HL-60 (cell line): ENCODE results near the gene HLA-DPB1.

Experiments used
- GABPA ChIP-seq: IDR thresholded peaks from 2 replicates; pipeline ENCODE4 v1.6.1; 2012; ENCODE audit warnings: low read depth
- POLR2AphosphoS5 ChIP-seq: IDR thresholded peaks from 2 replicates; pipeline ENCODE4 v1.6.1; 2012; ENCODE audit warnings: low read depth
- SPI1 ChIP-seq: IDR thresholded peaks from 2 replicates; pipeline ENCODE4 v1.6.1; 2012; ENCODE audit warnings: low read depth, mild to moderate bottlenecking, borderline replicate concordance
- TF ChIP-seq, protein P1 (sequence below): IDR thresholded peaks from 2 replicates; pipeline ENCODE4 v1.6.1; 2012; ENCODE audit warnings: low read depth; ENCODE audit not compliant: insufficient replicate concordance
- TF ChIP-seq, protein P2 (sequence below): IDR thresholded peaks from one replicate; pipeline ENCODE4 v1.5.1; 2011; ENCODE audit warnings: low read length, control low read depth, inconsistent platforms; ENCODE audit not compliant: insufficient read depth

DNA sequence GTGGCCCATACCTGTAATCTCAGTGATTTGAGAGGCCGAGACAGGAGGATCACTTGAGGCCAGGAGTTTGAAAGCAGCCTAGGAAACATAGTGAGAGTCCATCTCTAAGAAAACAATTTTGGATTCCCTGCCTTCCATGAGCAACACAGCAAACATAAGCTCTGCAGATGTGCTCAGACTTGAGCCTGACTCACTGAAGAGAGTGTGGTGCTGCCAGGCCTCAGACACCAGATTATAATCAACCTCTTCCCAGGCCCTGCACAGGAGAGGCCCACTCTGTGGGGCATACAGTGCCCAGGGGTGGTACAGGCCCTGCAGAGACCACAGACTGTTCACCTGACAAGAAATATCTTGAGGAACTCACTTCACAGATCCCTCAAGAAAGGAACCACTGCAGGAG lies 19.9 kb downstream of the HLA-DPB1 start:
- TF ChIP-seq, protein P1, sequence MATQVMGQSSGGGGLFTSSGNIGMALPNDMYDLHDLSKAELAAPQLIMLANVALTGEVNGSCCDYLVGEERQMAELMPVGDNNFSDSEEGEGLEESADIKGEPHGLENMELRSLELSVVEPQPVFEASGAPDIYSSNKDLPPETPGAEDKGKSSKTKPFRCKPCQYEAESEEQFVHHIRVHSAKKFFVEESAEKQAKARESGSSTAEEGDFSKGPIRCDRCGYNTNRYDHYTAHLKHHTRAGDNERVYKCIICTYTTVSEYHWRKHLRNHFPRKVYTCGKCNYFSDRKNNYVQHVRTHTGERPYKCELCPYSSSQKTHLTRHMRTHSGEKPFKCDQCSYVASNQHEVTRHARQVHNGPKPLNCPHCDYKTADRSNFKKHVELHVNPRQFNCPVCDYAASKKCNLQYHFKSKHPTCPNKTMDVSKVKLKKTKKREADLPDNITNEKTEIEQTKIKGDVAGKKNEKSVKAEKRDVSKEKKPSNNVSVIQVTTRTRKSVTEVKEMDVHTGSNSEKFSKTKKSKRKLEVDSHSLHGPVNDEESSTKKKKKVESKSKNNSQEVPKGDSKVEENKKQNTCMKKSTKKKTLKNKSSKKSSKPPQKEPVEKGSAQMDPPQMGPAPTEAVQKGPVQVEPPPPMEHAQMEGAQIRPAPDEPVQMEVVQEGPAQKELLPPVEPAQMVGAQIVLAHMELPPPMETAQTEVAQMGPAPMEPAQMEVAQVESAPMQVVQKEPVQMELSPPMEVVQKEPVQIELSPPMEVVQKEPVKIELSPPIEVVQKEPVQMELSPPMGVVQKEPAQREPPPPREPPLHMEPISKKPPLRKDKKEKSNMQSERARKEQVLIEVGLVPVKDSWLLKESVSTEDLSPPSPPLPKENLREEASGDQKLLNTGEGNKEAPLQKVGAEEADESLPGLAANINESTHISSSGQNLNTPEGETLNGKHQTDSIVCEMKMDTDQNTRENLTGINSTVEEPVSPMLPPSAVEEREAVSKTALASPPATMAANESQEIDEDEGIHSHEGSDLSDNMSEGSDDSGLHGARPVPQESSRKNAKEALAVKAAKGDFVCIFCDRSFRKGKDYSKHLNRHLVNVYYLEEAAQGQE: no peak
- TF ChIP-seq, protein P2, sequence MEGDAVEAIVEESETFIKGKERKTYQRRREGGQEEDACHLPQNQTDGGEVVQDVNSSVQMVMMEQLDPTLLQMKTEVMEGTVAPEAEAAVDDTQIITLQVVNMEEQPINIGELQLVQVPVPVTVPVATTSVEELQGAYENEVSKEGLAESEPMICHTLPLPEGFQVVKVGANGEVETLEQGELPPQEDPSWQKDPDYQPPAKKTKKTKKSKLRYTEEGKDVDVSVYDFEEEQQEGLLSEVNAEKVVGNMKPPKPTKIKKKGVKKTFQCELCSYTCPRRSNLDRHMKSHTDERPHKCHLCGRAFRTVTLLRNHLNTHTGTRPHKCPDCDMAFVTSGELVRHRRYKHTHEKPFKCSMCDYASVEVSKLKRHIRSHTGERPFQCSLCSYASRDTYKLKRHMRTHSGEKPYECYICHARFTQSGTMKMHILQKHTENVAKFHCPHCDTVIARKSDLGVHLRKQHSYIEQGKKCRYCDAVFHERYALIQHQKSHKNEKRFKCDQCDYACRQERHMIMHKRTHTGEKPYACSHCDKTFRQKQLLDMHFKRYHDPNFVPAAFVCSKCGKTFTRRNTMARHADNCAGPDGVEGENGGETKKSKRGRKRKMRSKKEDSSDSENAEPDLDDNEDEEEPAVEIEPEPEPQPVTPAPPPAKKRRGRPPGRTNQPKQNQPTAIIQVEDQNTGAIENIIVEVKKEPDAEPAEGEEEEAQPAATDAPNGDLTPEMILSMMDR: no peak
- TF ChIP-seq GABPA (no peak), POLR2AphosphoS5 (no peak), SPI1 (no peak)
